T-helper 1 cell treated with Interleukin-12 subunit alpha and Interleukin-12 subunit beta and Interleukin-4 antibody, amounts not matched to agents 30 μg/mL and 1 μg/mL, for 36 hours (primary cell): ENCODE measurements around the gene PLA2G4D.

Experiments used
- H3K27ac Mint-ChIP-seq: one replicate; pipeline ENCODE4 v1.8.0; 2021; ENCODE audit warnings: mild to moderate bottlenecking, mixed read lengths
- H3K27me3 Mint-ChIP-seq: one replicate; pipeline ENCODE4 v1.8.0; 2021; ENCODE audit warnings: low read depth, mixed read lengths
- H3K36me3 Mint-ChIP-seq: one replicate; pipeline ENCODE4 v1.8.0; 2021; ENCODE audit warnings: low read depth, mixed read lengths
- H3K4me1 Mint-ChIP-seq: one replicate; pipeline ENCODE4 v1.8.0; 2021; ENCODE audit warnings: low read depth, mixed read lengths
- H3K4me3 Mint-ChIP-seq: one replicate; pipeline ENCODE4 v1.8.0; 2021; ENCODE audit warnings: mild to moderate bottlenecking, moderate library complexity, mixed read lengths
- H3K9me3 Mint-ChIP-seq: one replicate; pipeline ENCODE4 v1.8.0; 2021; ENCODE audit warnings: mixed read lengths

PLA2G4D gene

GRCh38 chr15:42133886-42134502, 39.6 kb upstream of the PLA2G4D start:
- no peaks in the 10 kb centered on the region for H3K9me3 Mint-ChIP-seq
- H3K36me3 Mint-ChIP-seq: no peaks in the 10 kb centered on the region
- H3K4me3 Mint-ChIP-seq: no peak overlapping the region
- no peak overlapping the region for H3K27ac Mint-ChIP-seq
- H3K27me3 Mint-ChIP-seq: peaks cover 13% of the 10 kb centered on the region
- peaks cover 8% of the 10 kb centered on the region for H3K4me1 Mint-ChIP-seq

GRCh38 chr15:42133356-42133755, 39.0 kb upstream of the PLA2G4D start:
- no peak overlapping the region for H3K27ac Mint-ChIP-seq
- H3K4me3 Mint-ChIP-seq: no peak overlapping the region
- H3K36me3 Mint-ChIP-seq: no peaks in the 10 kb centered on the region
- peaks cover 13% of the 10 kb centered on the region for H3K27me3 Mint-ChIP-seq
- no peaks in the 10 kb centered on the region for H3K9me3 Mint-ChIP-seq
- H3K4me1 Mint-ChIP-seq: peaks cover 8% of the 10 kb centered on the region

- H3K27ac Mint-ChIP-seq: no peak overlapping the region
- peaks cover 19% of the 10 kb centered on the region for H3K27me3 Mint-ChIP-seq
- H3K4me3 Mint-ChIP-seq: no peak overlapping the region
These were observed 37.8 kb upstream of the PLA2G4D start for GRCh38 chr15:42131826-42132806.

GRCh38 chr15:42131006-42131405, 36.6 kb upstream of the PLA2G4D start:
- no peak overlapping the region for H3K27ac Mint-ChIP-seq

More at GRCh38 chr15:42131826-42132806, 37.8 kb upstream of the PLA2G4D start:
- Mint-ChIP-seq H3K4me1 (peaks cover 5% of the 10 kb centered on the region), H3K9me3 (no peaks in the 10 kb centered on the region), H3K36me3 (no peaks in the 10 kb centered on the region)

GRCh38 chr15:42130246-42130986, 36.1 kb upstream of the PLA2G4D start:
- Mint-ChIP-seq H3K27me3 (peaks cover 24% of the 10 kb centered on the region), H3K4me3 (no peak overlapping the region), H3K4me1 (peaks cover 3% of the 10 kb centered on the region), H3K27ac (no peak overlapping the region), H3K9me3 (no peaks in the 10 kb centered on the region), H3K36me3 (no peaks in the 10 kb centered on the region)

More at GRCh38 chr15:42131006-42131405, 36.6 kb upstream of the PLA2G4D start:
- Mint-ChIP-seq H3K4me1 (peaks cover 5% of the 10 kb centered on the region), H3K4me3 (no peak overlapping the region), H3K27me3 (peaks cover 19% of the 10 kb centered on the region), H3K9me3 (no peaks in the 10 kb centered on the region), H3K36me3 (no peaks in the 10 kb centered on the region)

GRCh38 chr15:42129364-42129763, 35.0 kb upstream of the PLA2G4D start:
- Mint-ChIP-seq H3K27ac (no peak overlapping the region), H3K36me3 (no peaks in the 10 kb centered on the region), H3K4me3 (no peak overlapping the region), H3K9me3 (no peaks in the 10 kb centered on the region), H3K27me3 (peaks cover 31% of the 10 kb centered on the region), H3K4me1 (peaks cover 2% of the 10 kb centered on the region)

- H3K9me3 Mint-ChIP-seq: no peaks in the 10 kb centered on the region
- H3K4me3 Mint-ChIP-seq: no peak overlapping the region
- H3K36me3 Mint-ChIP-seq: no peaks in the 10 kb centered on the region
- no peak overlapping the region for H3K27ac Mint-ChIP-seq
- peaks cover 2% of the 10 kb centered on the region for H3K4me1 Mint-ChIP-seq
- peaks cover 28% of the 10 kb centered on the region for H3K27me3 Mint-ChIP-seq
These were observed 34.1 kb upstream of the PLA2G4D start for GRCh38 chr15:42128476-42128875.

- peaks cover 23% of the 10 kb centered on the region for H3K27me3 Mint-ChIP-seq
- H3K36me3 Mint-ChIP-seq: no peaks in the 10 kb centered on the region
- H3K27ac Mint-ChIP-seq: no peak overlapping the region
- H3K4me3 Mint-ChIP-seq: no peak overlapping the region
- H3K4me1 Mint-ChIP-seq: peaks cover 4% of the 10 kb centered on the region
- H3K9me3 Mint-ChIP-seq: no peaks in the 10 kb centered on the region
These were observed 29.2 kb upstream of the PLA2G4D start for GRCh38 chr15:42123546-42123945.

- H3K27me3 Mint-ChIP-seq: peaks cover 17% of the 10 kb centered on the region
- H3K27ac Mint-ChIP-seq: no peak overlapping the region
- H3K4me3 Mint-ChIP-seq: no peak overlapping the region
- H3K36me3 Mint-ChIP-seq: no peaks in the 10 kb centered on the region
- H3K4me1 Mint-ChIP-seq: peaks cover 4% of the 10 kb centered on the region
- no peaks in the 10 kb centered on the region for H3K9me3 Mint-ChIP-seq
These were observed 27.3 kb upstream of the PLA2G4D start for GRCh38 chr15:42121682-42122081.

- peaks cover 3% of the 10 kb centered on the region for H3K9me3 Mint-ChIP-seq
- H3K4me3 Mint-ChIP-seq: no peak overlapping the region
- H3K27ac Mint-ChIP-seq: no peak overlapping the region
- H3K27me3 Mint-ChIP-seq: peaks cover 21% of the 10 kb centered on the region
- peaks cover 4% of the 10 kb centered on the region for H3K4me1 Mint-ChIP-seq
- H3K36me3 Mint-ChIP-seq: no peaks in the 10 kb centered on the region
These were observed 26.7 kb upstream of the PLA2G4D start for GRCh38 chr15:42121021-42121420.

- Mint-ChIP-seq H3K27ac (no peak overlapping the region), H3K27me3 (peaks cover 15% of the 10 kb centered on the region), H3K4me1 (peaks cover 4% of the 10 kb centered on the region), H3K9me3 (peaks cover 3% of the 10 kb centered on the region), H3K36me3 (no peaks in the 10 kb centered on the region), H3K4me3 (no peak overlapping the region)
These were observed 25.9 kb upstream of the PLA2G4D start for GRCh38 chr15:42120285-42120684.

- Mint-ChIP-seq H3K4me1 (peaks cover 4% of the 10 kb centered on the region), H3K4me3 (no peak overlapping the region), H3K9me3 (peaks cover 3% of the 10 kb centered on the region), H3K27ac (no peak overlapping the region), H3K36me3 (no peaks in the 10 kb centered on the region), H3K27me3 (peaks cover 11% of the 10 kb centered on the region)
These were observed 25.0 kb upstream of the PLA2G4D start for GRCh38 chr15:42119446-42119760.

GRCh38 chr15:42118650-42119445, 24.5 kb upstream of the PLA2G4D start:
- H3K4me3 Mint-ChIP-seq: no peak overlapping the region
- peaks cover 10% of the 10 kb centered on the region for H3K27me3 Mint-ChIP-seq
- H3K27ac Mint-ChIP-seq: no peak overlapping the region
- peaks cover 3% of the 10 kb centered on the region for H3K9me3 Mint-ChIP-seq
- no peaks in the 10 kb centered on the region for H3K36me3 Mint-ChIP-seq
- peaks cover 4% of the 10 kb centered on the region for H3K4me1 Mint-ChIP-seq

GRCh38 chr15:42111924-42112323, 17.6 kb upstream of the PLA2G4D start:
- Mint-ChIP-seq H3K9me3 (peaks cover 3% of the 10 kb centered on the region), H3K27me3 (peaks cover 16% of the 10 kb centered on the region), H3K4me1 (peaks cover 18% of the 10 kb centered on the region), H3K27ac (no peak overlapping the region), H3K4me3 (no peak overlapping the region), H3K36me3 (peaks cover 3% of the 10 kb centered on the region)
